K562 (cell line): ENCODE measurements around the gene YEATS2. TPM values are rescaled to one million over a fixed set of nuclear protein-coding genes. Genes with fewer than 3 reads are reported as not detected.

Experiments
- ATAC-seq: fragments of 200-7000 bp; cut with Tn5 transposase; 3 replicates; pipeline ENCODE4 v1.9.1; 2020; ENCODE audit warnings: moderate library complexity
- BruUV-seq: library from RNA; stranded (reverse); fragments of 400-500 nt; replicated peaks from 2 replicates; lab custom pipeline; 2021; lab: Mats Ljungman, UMichigan
- CTCF ChIA-PET: fragments of 300-600 bp; formaldehyde crosslinking; extraction: SDS; loops from one replicate; lab custom pipeline; 2021; ENCODE audit warnings: low intra/inter-chr PET ratio; lab: Yijun Ruan, JAX
- POLR2A ChIA-PET: fragments of 300-600, 350-650 bp; sonication (Branson Sonifier 250); formaldehyde crosslinking; extraction: SDS; loops from one replicate; lab custom pipeline; 2021; ENCODE audit warnings: antibody characterized with exemption, inconsistent platforms; lab: Yijun Ruan, JAX
- DNase-seq, 4 experiments: peaks; one replicate each; pipeline versions ENCODE4 v3.0.0 to v3.0.0-alpha.2; 2011 to 2018; ENCODE audit warnings: low spot score in 3 of 4, mixed read lengths in 3 of 4; ENCODE audit errors: extremely low read depth in 1 of 4
- FAIRE-seq: peaks from 2 replicates; lab custom pipeline; 2011; peaks lifted over from hg19 to GRCh38; lab: Jason Lieb, UNC
- H2AFZ ChIP-seq: 2 replicates; pipeline ENCODE4 v1.6.0; 2011; ENCODE audit warnings: low read depth, low read length, control low read depth, inconsistent platforms
- H3K27ac ChIP-seq: fragments of 200-600 bp; 3 replicates; pipeline ENCODE4 v1.8.0; 2011; ENCODE audit warnings: low read depth, mild to moderate bottlenecking, control low read depth, inconsistent platforms, low read length, moderate library complexity, mixed read lengths; ENCODE audit errors: extremely low read depth
- H3K27me3 ChIP-seq, 2 experiments: fragments of 300-600 bp in 1 of 2; 2 replicates in 1 of 2; 3 replicates in 1 of 2; pipeline versions ENCODE4 v1.6.0 to v1.8.0; 2011; ENCODE audit warnings: inconsistent platforms in 2 of 2, low read length in 2 of 2, mild to moderate bottlenecking in 1 of 2, mixed read lengths in 1 of 2, moderate library complexity in 1 of 2; ENCODE audit not compliant: control insufficient read depth in 2 of 2, insufficient read depth in 2 of 2
- H3K36me3 ChIP-seq: fragments of 300-600 bp; 3 replicates; pipeline ENCODE4 v1.8.0; 2011; ENCODE audit warnings: mild to moderate bottlenecking, low read length, inconsistent platforms; ENCODE audit not compliant: control insufficient read depth, insufficient read depth
- H3K4me1 ChIP-seq, 2 experiments: fragments of 200-600 bp in 1 of 2; replicated peaks in 1 of 2; 2 replicates in 1 of 2; 3 replicates in 1 of 2; pipeline versions ENCODE4 v1.5.1 to v1.8.0; 2011; ENCODE audit warnings: inconsistent platforms in 2 of 2, low read length in 2 of 2, mild to moderate bottlenecking in 1 of 2, mixed read lengths in 1 of 2, moderate library complexity in 1 of 2; ENCODE audit not compliant: control insufficient read depth in 2 of 2, insufficient read depth in 2 of 2
- H3K4me2 ChIP-seq: 2 replicates; pipeline ENCODE4 v1.6.1; 2011; ENCODE audit warnings: low read length, control low read depth, inconsistent platforms, mixed read lengths; ENCODE audit not compliant: insufficient read depth
- H3K4me3 ChIP-seq: fragments of 200-600 bp; sonication (generic), shearing (Covaris generic); 2 replicates; pipeline ENCODE4 v1.5.1; 2016; ENCODE audit warnings: control low read depth, inconsistent platforms
- H3K79me2 ChIP-seq: fragments of 200-600 bp; 3 replicates; pipeline ENCODE4 v1.8.0; 2011; ENCODE audit warnings: low read length, inconsistent platforms; ENCODE audit not compliant: control insufficient read depth, insufficient read depth
- H3K9ac ChIP-seq, 2 experiments: 2 replicates each; pipeline versions ENCODE4 v1.6.0 to v1.6.1; 2011; ENCODE audit warnings: low read depth in 2 of 2, low read length in 2 of 2, control low read depth in 1 of 2, inconsistent platforms in 1 of 2, mild to moderate bottlenecking in 1 of 2, mixed read lengths in 1 of 2; ENCODE audit not compliant: insufficient read depth in 1 of 2
- H3K9me1 ChIP-seq: one replicate; pipeline ENCODE4 v1.6.0; 2011; ENCODE audit warnings: inconsistent platforms, mild to moderate bottlenecking, low read length, moderate library complexity; ENCODE audit not compliant: control insufficient read depth, insufficient read depth
- H3K9me3 ChIP-seq: replicated peaks from 2 replicates; pipeline ENCODE4 v1.5.1; 2011; ENCODE audit warnings: low read depth, low read length, inconsistent platforms; ENCODE audit not compliant: control insufficient read depth, insufficient read depth
- H4K20me1 ChIP-seq: replicated peaks from 2 replicates; pipeline ENCODE4 v1.6.1; 2011; ENCODE audit warnings: low read length, inconsistent platforms, mixed read lengths; ENCODE audit not compliant: control insufficient read depth, insufficient read depth
- NCOA2 ChIP-seq, 2 experiments: fragments of 450-650 bp; IDR thresholded peaks; 2 replicates each; pipeline ENCODE4 v1.6.1; 2018; ENCODE audit warnings: mild to moderate bottlenecking in 2 of 2, moderate library complexity in 1 of 2; ENCODE audit not compliant: partially characterized antibody in 2 of 2
- PKNOX1 ChIP-seq: fragments of 450-650 bp; IDR thresholded peaks from 2 replicates; pipeline ENCODE4 v1.6.1; 2016
- ZNF184 ChIP-seq: sonication (generic); formaldehyde crosslinking; IDR thresholded peaks from 2 replicates; pipeline ENCODE4 v1.5.0; 2020; ENCODE audit warnings: missing genetic modification reagents
- ZNF354B ChIP-seq: fragments of 250-450 bp; sonication (Bioruptor Pico); IDR thresholded peaks from 2 replicates; pipeline ENCODE4 v1.4.0; 2020
- WGBS: fragments of 100-300 bp; shearing (Covaris generic); methylation state at CpG from one replicate; pipeline ENCODE4 v1.1.6; 2016; ENCODE audit warnings: low coverage, mixed read lengths; ENCODE audit not compliant: insufficient coverage; ENCODE audit errors: missing lambda C conversion rate; 5-methylcytosine and 5-hydroxymethylcytosine counted together
- in situ Hi-C: fragments of 300-500 bp; cut with MboI; formaldehyde crosslinking; loops from 4 replicates; pipeline ENCODE4 v1.15.0; 2018; ENCODE audit warnings: inconsistent platforms, mixed read lengths
- intact Hi-C: fragments of 100-400 bp; cut with micrococcal nuclease; formaldehyde crosslinking; loops from 2 replicates; pipeline ENCODE4 v1.14.2; 2022
- polyA plus RNA-seq, 8 experiments: library from polyadenylated mRNA; depleted of rRNA in 4 of 8; stranded (reverse) in 5 of 8; unstranded in 3 of 8; fragments of >200 nt; fragmentation: Nextera tagmentation in 2 of 8; fragmentation: Illumina TruSeq in 1 of 8; extraction: Ambion mirVana in 2 of 8; extraction: Trizol in 1 of 8; gene quantifications; 2 replicates each; pipeline versions ENCODE4 v1.2.1 to v1.2.3, GENCODE V29; 2011 to 2014; ENCODE audit warnings: inconsistent platforms in 1 of 8, missing spikeins in 1 of 8
- total RNA-seq, 7 experiments: library from RNA; depleted of rRNA in 6 of 7; stranded (reverse); fragments of >200 nt in 6 of 7; fragmentation: Illumina TruSeq in 2 of 7; extraction: Trizol in 2 of 7; gene quantifications; 2 replicates each; pipeline versions ENCODE4 v1.2.1 to v1.2.3, GENCODE V29; 2011 to 2021; ENCODE audit warnings: low replicate concordance in 1 of 7
- TF ChIP-seq, protein P1 (sequence below): fragments of 250-450 bp; sonication (Bioruptor Pico); IDR thresholded peaks from 2 replicates; pipeline ENCODE4 v1.8.0; 2021; ENCODE audit warnings: mild to moderate bottlenecking, moderate library complexity

Gene YEATS2
- total and polyA plus RNA-seq, 9 of the 15 experiments (the other 6 are each of a cell fraction or from before 2014, with no cell fraction given): 1.8 to 35.2 (median 19.0) TPM

GRCh38 chr3:183768114-183768513 lies 70.5 kb downstream of the YEATS2 start:
- ChIA-PET CTCF (interaction anchor here (0.7 to 0.9 kb wide), 2 partner anchors 89 to 299 kb away, joined by 3 read pairs; no protein-coding TSS in a partner anchor), POLR2A (no interaction called here)
- Histone ChIP-seq H3K4me2 (no peak overlapping the region), H3K4me3 (no peak overlapping the region), H3K9me3 (no peaks in the 10 kb centered on the region), H4K20me1 (no peaks in the 10 kb centered on the region), H3K27ac (no peak overlapping the region), H3K9me1 (no peaks in the 10 kb centered on the region), H2AFZ (no peak overlapping the region), H3K4me1 (peaks cover 0 to 4% of the 10 kb centered on the region in 2 experiments; a peak in 2 of 5 replicates), H3K79me2 (no peaks in the 10 kb centered on the region), H3K9ac (no peak overlapping the region)
- DNase-seq (no peak), FAIRE-seq (no peak), ATAC-seq (no peak)
- intact Hi-C loops (loop anchor here (5.0 to 10.0 kb wide), 3 partner anchors 376 to 643 kb away; no protein-coding TSS in a partner anchor), in situ Hi-C loops (loop anchor here (5.0 to 25.0 kb wide), 2 partner anchors 301 to 631 kb away; no protein-coding TSS in a partner anchor)
- WGBS: 84% methylated on average over 8 of the region's 8 CpGs
- BruUV-seq: no TSS peak
- TF ChIP-seq ZNF354B (CRISPR knock-in tag): no peak
- no peak for TF ChIP-seq PKNOX1
- TF ChIP-seq, all 486 proteins: peak for 0
- H3K27me3 ChIP-seq: no peaks in the 10 kb centered on the region
- peaks cover 54% of the 10 kb centered on the region for H3K36me3 ChIP-seq

GRCh38 chr3:183769453-183769852 lies 71.9 kb downstream of the YEATS2 start:
- no peak for TF ChIP-seq NCOA2 (IDR thresholded peaks at IDR 0.05; ENCODE audit: partially characterized antibody in 2 of 2)
- no peak for TF ChIP-seq ZNF184 (CRISPR knock-in tag)
- TF ChIP-seq, protein P1, sequence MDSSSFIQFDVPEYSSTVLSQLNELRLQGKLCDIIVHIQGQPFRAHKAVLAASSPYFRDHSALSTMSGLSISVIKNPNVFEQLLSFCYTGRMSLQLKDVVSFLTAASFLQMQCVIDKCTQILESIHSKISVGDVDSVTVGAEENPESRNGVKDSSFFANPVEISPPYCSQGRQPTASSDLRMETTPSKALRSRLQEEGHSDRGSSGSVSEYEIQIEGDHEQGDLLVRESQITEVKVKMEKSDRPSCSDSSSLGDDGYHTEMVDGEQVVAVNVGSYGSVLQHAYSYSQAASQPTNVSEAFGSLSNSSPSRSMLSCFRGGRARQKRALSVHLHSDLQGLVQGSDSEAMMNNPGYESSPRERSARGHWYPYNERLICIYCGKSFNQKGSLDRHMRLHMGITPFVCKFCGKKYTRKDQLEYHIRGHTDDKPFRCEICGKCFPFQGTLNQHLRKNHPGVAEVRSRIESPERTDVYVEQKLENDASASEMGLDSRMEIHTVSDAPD (CRISPR knock-in tag): no peak
- Histone ChIP-seq H3K4me3 (no peak overlapping the region), H4K20me1 (no peaks in the 10 kb centered on the region), H3K4me2 (no peak overlapping the region), H3K9ac (no peak overlapping the region), H3K27ac (no peak overlapping the region), H3K79me2 (no peaks in the 10 kb centered on the region), H2AFZ (no peak overlapping the region), H3K36me3 (peaks cover 63% of the 10 kb centered on the region), H3K27me3 (no peaks in the 10 kb centered on the region), H3K4me1 (peaks cover 0 to 4% of the 10 kb centered on the region in 2 experiments; a peak in 2 of 5 replicates), H3K9me3 (no peaks in the 10 kb centered on the region), H3K9me1 (no peaks in the 10 kb centered on the region)
- ChIA-PET POLR2A (no interaction called here), CTCF (no interaction called here)
- WGBS: 90% methylated on average over 9 of the region's 9 CpGs
- FAIRE-seq (no peak), ATAC-seq (no peak), DNase-seq (no peak)
- in situ Hi-C loops: loop anchor here (5.0 to 25.0 kb wide), 2 partner anchors 302 to 632 kb away; no protein-coding TSS in a partner anchor
- intact Hi-C loops: loop anchor here (5.0 to 10.0 kb wide), 3 partner anchors 377 to 645 kb away; no protein-coding TSS in a partner anchor
- no TSS peak for BruUV-seq
